HL-60 (cell line): Measurements from ENCODE around the gene OR5AU1.

Experiments
- CTCF ChIP-seq: IDR thresholded peaks from one replicate; pipeline ENCODE4 v1.5.1; 2011; ENCODE audit warnings: low read length, control low read depth, inconsistent platforms; ENCODE audit not compliant: insufficient read depth
- GABPA ChIP-seq: IDR thresholded peaks from 2 replicates; pipeline ENCODE4 v1.6.1; 2012; ENCODE audit warnings: low read depth
- POLR2AphosphoS5 ChIP-seq: IDR thresholded peaks from 2 replicates; pipeline ENCODE4 v1.6.1; 2012; ENCODE audit warnings: low read depth

DNA sequence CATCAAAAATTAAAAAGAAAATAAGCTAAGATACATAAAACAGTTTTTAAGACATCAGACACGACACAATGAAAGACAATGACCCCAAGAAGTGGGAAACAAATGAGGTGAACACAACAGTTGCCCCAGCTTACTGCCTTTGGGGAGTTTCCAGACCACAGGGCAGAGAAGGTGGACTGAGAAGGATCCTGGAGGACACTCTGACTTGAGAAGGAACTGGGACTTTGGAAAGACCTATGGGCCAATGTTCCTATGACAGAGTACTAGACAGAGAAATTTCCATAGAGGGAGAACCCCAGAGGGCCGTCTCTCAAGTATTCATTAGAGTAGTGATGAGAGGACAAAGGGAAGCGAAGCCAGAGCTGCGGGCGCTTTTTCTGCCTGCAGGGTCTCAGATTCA is 6.2 kb upstream of the OR5AU1 start:
- no peak for TF ChIP-seq GABPA
- TF ChIP-seq POLR2AphosphoS5 = no peak
- TF ChIP-seq CTCF = no peak
